ENCODE results near the gene LSS. TPM values are rescaled to one million over a fixed set of nuclear protein-coding genes. Genes with fewer than 3 reads are reported as not detected.

LSS gene
- total and polyA plus RNA-seq, 2 donors (not counting 3 experiments of a cell fraction or from before 2014, with no cell fraction given), result 120 to 141 TPM

- no peaks in the 10 kb centered on the region for H3K79me2 ChIP-seq (ENCODE audit: control insufficient read depth, insufficient read depth, low read length)
- intact Hi-C loops (cut with micrococcal nuclease), result no loop called here
- no TSS peak for BruUV-seq (replicated peaks)
- no peak overlapping the region for H3K4me2 ChIP-seq (ENCODE audit: insufficient read depth, low read length)
- POLR2A ChIA-PET, result no interaction called here
- no peaks in the 10 kb centered on the region for H4K20me1 ChIP-seq (replicated peaks; ENCODE audit: control insufficient read depth, extremely low read depth, insufficient read depth, low read length)
- no peak overlapping the region for H3K27ac ChIP-seq (ENCODE audit: insufficient read depth, low read depth, low read length)
- FAIRE-seq (no peak), DNase-seq (ENCODE audit: low read depth, low spot score) (no peak)
- no peak overlapping the region for H3K9ac ChIP-seq (replicated peaks; ENCODE audit: extremely low read depth, insufficient read depth, low read length)
- no peak overlapping the region for H2AFZ ChIP-seq (ENCODE audit: low read depth, low read length)
- H3K27me3 ChIP-seq (ENCODE audit: control insufficient read depth in 2 of 2, insufficient read depth in 2 of 2, low read length in 2 of 2), result peaks cover 2 to 11% of the 10 kb centered on the region in 2 experiments
- TF ChIP-seq GATA2 (IDR thresholded peaks at IDR 0.05; ENCODE audit: insufficient read depth, insufficient read length, low read depth, low read length), result no peak
- no peak for TF ChIP-seq MAX (IDR thresholded peaks at IDR 0.05; ENCODE audit: insufficient read depth, insufficient read length)
- no peak for TF ChIP-seq POLR2A (IDR thresholded peaks at IDR 0.05; ENCODE audit: low read depth, low read length)
- TF ChIP-seq MYC (IDR thresholded peaks at IDR 0.05; ENCODE audit: low read depth, low read length), result no peak
- no peak for TF ChIP-seq FOS (IDR thresholded peaks at IDR 0.05; ENCODE audit: borderline replicate concordance, insufficient read depth, low read length)
- TF ChIP-seq EZH2 (IDR thresholded peaks at IDR 0.05; ENCODE audit: borderline replicate concordance, low read depth, low read length, severe bottlenecking), result no peak
- no peak for TF ChIP-seq POLR2AphosphoS5 (IDR thresholded peaks at IDR 0.05; ENCODE audit: insufficient read depth, low read depth, low read length)
- H3K4me3 ChIP-seq (replicated peaks in 1 of 3; ENCODE audit: insufficient read depth in 1 of 3, low read depth in 1 of 3, low read length in 3 of 3), result no peak overlapping the region
- H3K36me3 ChIP-seq (ENCODE audit: control insufficient read depth in 2 of 2, extremely low read depth in 1 of 2, insufficient read depth in 2 of 2, low read length in 2 of 2), result no peaks in the 10 kb centered on the region
- dilution Hi-C loops (cut with MboI; ENCODE audit: extremely low pct_ligation_motif_present, low sequenced_read_pairs), result no loop called here
- H3K9me1 ChIP-seq (replicated peaks; ENCODE audit: control insufficient read depth, extremely low read depth, insufficient read depth, low read length), result no peaks in the 10 kb centered on the region
- H3K9me3 ChIP-seq (replicated peaks; ENCODE audit: control insufficient read depth, insufficient read depth, low read length), result no peaks in the 10 kb centered on the region
- H3K4me1 ChIP-seq (ENCODE audit: control insufficient read depth, extremely low read depth, insufficient read depth, low read length), result no peaks in the 10 kb centered on the region
- CTCF ChIA-PET, result interaction anchor here (0.8 to 1.2 kb wide), 3 partner anchors 13 to 30 kb away, joined by 3 to 4 read pairs (median 3); no protein-coding TSS in a partner anchor
These were observed 55.6 kb downstream of the LSS start for GRCh38 chr21:46172863-46173528.

Data from endothelial cell of umbilical vein (primary cell).